ENCODE data around the gene SLC39A11.

GRCh38 chr17:73000832-73001231, 91.7 kb downstream of the SLC39A11 start:
- no peak for TF ChIP-seq EP300 (conservative IDR thresholded peaks at IDR 0.05; ENCODE audit: poor library complexity, severe bottlenecking)
- TF ChIP-seq CTCF (IDR thresholded peaks at IDR 0.05; ENCODE audit: poor library complexity, severe bottlenecking) = no peak
